K562 (cell line): ENCODE measurements around the gene CACNG7. TPM values are rescaled to one million over a fixed set of nuclear protein-coding genes. Genes with fewer than 3 reads are reported as not detected.
A peak's percentile ranks its signal among the peaks of the same experiment; 100 is the strongest.

ENCODE experiments used
- BMI1 ChIP-seq: fragments of 150-350 bp; IDR thresholded peaks from 2 replicates; pipeline ENCODE4 v1.6.1; 2014; ENCODE audit warnings: low read length
- ESRRA ChIP-seq: fragments of 450-650 bp; IDR thresholded peaks from 2 replicates; pipeline ENCODE4 v1.6.1; 2014; ENCODE audit warnings: low read depth, mild to moderate bottlenecking, moderate library complexity, borderline replicate concordance
- ETV6 ChIP-seq, 3 experiments: fragments of 150-350 bp in 1 of 3; sonication (generic) in 1 of 3; formaldehyde crosslinking in 1 of 3; IDR thresholded peaks; 2 replicates each; pipeline versions ENCODE4 v1.6.1 to v1.8.0; 2014 to 2022; ENCODE audit warnings: borderline replicate concordance in 2 of 3, low read depth in 2 of 3, antibody characterized with exemption in 1 of 3, low read length in 1 of 3, mild to moderate bottlenecking in 1 of 3, missing genetic modification reagents in 1 of 3
- HMGN3 ChIP-seq: IDR thresholded peaks from 2 replicates; pipeline ENCODE4 v1.6.1; 2011; ENCODE audit warnings: borderline replicate concordance, low read depth, mild to moderate bottlenecking, mixed read lengths, low read length; ENCODE audit not compliant: insufficient read length; ENCODE audit errors: extremely low read depth
- KDM5B ChIP-seq: fragments of 200-600 bp; sonication (generic); IDR thresholded peaks from 2 replicates; pipeline ENCODE4 v1.6.1; 2012; ENCODE audit warnings: low read depth, mild to moderate bottlenecking, moderate library complexity, low read length, control low read depth, inconsistent platforms; ENCODE audit not compliant: insufficient replicate concordance
- MBD2 ChIP-seq: sonication (generic); IDR thresholded peaks from 2 replicates; pipeline ENCODE4 v1.6.1; 2016; ENCODE audit warnings: low read depth, borderline replicate concordance
- MNT ChIP-seq, 2 experiments: fragments of 450-650 bp; conservative IDR thresholded peaks; 2 replicates each; pipeline ENCODE4 v1.6.1; 2017; ENCODE audit warnings: mild to moderate bottlenecking in 2 of 2, moderate library complexity in 2 of 2
- NEUROD1 ChIP-seq: fragments of 150-350 bp; IDR thresholded peaks from 2 replicates; pipeline ENCODE4 v1.6.1; 2014; ENCODE audit warnings: borderline replicate concordance, low read length, low read depth; ENCODE audit not compliant: partially characterized antibody
- SAFB2 ChIP-seq: fragments of 200-400 bp; formaldehyde crosslinking; IDR thresholded peaks from 2 replicates; pipeline ENCODE4 v1.6.1; 2018; ENCODE audit warnings: borderline replicate concordance, low read length, low read depth, moderate library complexity; ENCODE audit not compliant: severe bottlenecking
- SMAD3 ChIP-seq: fragments of 450-650 bp; formaldehyde crosslinking; conservative IDR thresholded peaks from 2 replicates; pipeline ENCODE4 v1.4.0; 2020; ENCODE audit warnings: mild to moderate bottlenecking
- SRF ChIP-seq, 2 experiments: fragments of 250-450, 450-650 bp in 1 of 2; sonication (Bioruptor Pico) in 1 of 2; sonication (generic) in 1 of 2; formaldehyde crosslinking; IDR thresholded peaks; 2 replicates each; pipeline versions ENCODE4 v1.5.0 to v1.5.1; 2020 to 2022; ENCODE audit warnings: mild to moderate bottlenecking in 1 of 2, missing genetic modification reagents in 1 of 2
- SUPT5H ChIP-seq: fragments of 450-650 bp; IDR thresholded peaks from 2 replicates; pipeline ENCODE4 v1.6.1; 2016
- TCF7 ChIP-seq: sonication (generic); IDR thresholded peaks from 2 replicates; pipeline ENCODE4 v1.6.1; 2016; ENCODE audit warnings: antibody characterized with exemption, borderline replicate concordance
- TOE1 ChIP-seq, 2 experiments: fragments of 450-650 bp in 1 of 2; sonication (generic) in 1 of 2; formaldehyde crosslinking in 1 of 2; IDR thresholded peaks; 2 replicates each; pipeline versions ENCODE4 v1.7.1 to v1.8.0; 2016 to 2022; ENCODE audit warnings: borderline replicate concordance in 2 of 2, mild to moderate bottlenecking in 2 of 2, antibody characterized with exemption in 1 of 2, inconsistent platforms in 1 of 2, low read depth in 1 of 2, missing genetic modification reagents in 1 of 2, moderate library complexity in 1 of 2
- ZNF324 ChIP-seq: fragments of 250-450 bp; sonication (Bioruptor Pico); IDR thresholded peaks from 2 replicates; pipeline ENCODE4 v1.4.0; 2020; ENCODE audit warnings: mild to moderate bottlenecking
- ZNF431 ChIP-seq: sonication (generic); formaldehyde crosslinking; IDR thresholded peaks from 2 replicates; pipeline ENCODE4 v1.8.0; 2022; ENCODE audit warnings: mild to moderate bottlenecking, missing genetic modification reagents
- ZSCAN32 ChIP-seq: fragments of 450-650 bp; formaldehyde crosslinking; IDR thresholded peaks from 2 replicates; pipeline ENCODE4 v1.4.0; 2020; ENCODE audit warnings: mild to moderate bottlenecking, moderate library complexity
- polyA plus RNA-seq, 8 experiments: library from polyadenylated mRNA; depleted of rRNA in 4 of 8; stranded (reverse) in 5 of 8; unstranded in 3 of 8; fragments of >200 nt; fragmentation: Nextera tagmentation in 2 of 8; fragmentation: Illumina TruSeq in 1 of 8; extraction: Ambion mirVana in 2 of 8; extraction: Trizol in 1 of 8; gene quantifications; 2 replicates each; pipeline versions ENCODE4 v1.2.1 to v1.2.3, GENCODE V29; 2011 to 2014; ENCODE audit warnings: inconsistent platforms in 1 of 8, missing spikeins in 1 of 8
- total RNA-seq, 7 experiments: library from RNA; depleted of rRNA in 6 of 7; stranded (reverse); fragments of >200 nt in 6 of 7; fragmentation: Illumina TruSeq in 2 of 7; extraction: Trizol in 2 of 7; gene quantifications; 2 replicates each; pipeline versions ENCODE4 v1.2.1 to v1.2.3, GENCODE V29; 2011 to 2021; ENCODE audit warnings: low replicate concordance in 1 of 7
- TF ChIP-seq, protein P1 (sequence below): fragments of 250-450 bp; sonication (Bioruptor Pico); IDR thresholded peaks from 2 replicates; pipeline ENCODE4 v1.5.0; 2021; ENCODE audit warnings: mild to moderate bottlenecking, moderate library complexity
- TF ChIP-seq, protein P2 (sequence below): sonication (generic); formaldehyde crosslinking; IDR thresholded peaks from 2 replicates; pipeline ENCODE4 v1.9.0; 2022; ENCODE audit warnings: mild to moderate bottlenecking, missing genetic modification reagents

Gene CACNG7
- total and polyA plus RNA-seq, 9 of the 15 experiments (the other 6 are each of a cell fraction or from before 2014, with no cell fraction given): not detected

- TF ChIP-seq SAFB2 (no peak), SRF (CRISPR knock-in tag; IDR thresholded peaks at IDR 0.05) (peak in 1 of 2 experiments; percentile 75; a peak in 1 of 4 replicates), ESRRA (peak; percentile 33; the same call in 1 of the 2 replicates), TCF7 (no peak), ZNF431 (no peak), ZSCAN32 (CRISPR knock-in tag) (no peak), BMI1 (peak; percentile 47; the same call in 1 of the 2 replicates), TOE1 (IDR thresholded peaks at IDR 0.05; ENCODE audit: borderline replicate concordance) (peak; percentile 43; the same call in 1 of the 2 replicates), TOE1 (CRISPR knock-in tag; IDR thresholded peaks at IDR 0.05; ENCODE audit: borderline replicate concordance, low read depth) (no peak), SUPT5H (0 out of 2 replicates have a peak, but pooled peaks have one; percentile 35), HMGN3 (peak; percentile 74), NEUROD1 (peak; percentile 81), ETV6 (IDR thresholded peaks at IDR 0.05; ENCODE audit: borderline replicate concordance in 1 of 2, low read depth in 2 of 2, low read length in 1 of 2) (0 out of 4 replicates have a peak, but pooled peaks of 1 of the 2 experiments have one; percentile 33), ETV6 (CRISPR knock-in tag; IDR thresholded peaks at IDR 0.05; ENCODE audit: borderline replicate concordance) (no peak), KDM5B (peak; percentile 64), MNT (conservative IDR thresholded peaks at IDR 0.05) (peak; percentile 83 to 90), ZNF324 (CRISPR knock-in tag) (no peak), SMAD3 (CRISPR knock-in tag) (no peak), MBD2 (peak; percentile 52; the same call in 1 of the 2 replicates)
- TF ChIP-seq, protein P1, sequence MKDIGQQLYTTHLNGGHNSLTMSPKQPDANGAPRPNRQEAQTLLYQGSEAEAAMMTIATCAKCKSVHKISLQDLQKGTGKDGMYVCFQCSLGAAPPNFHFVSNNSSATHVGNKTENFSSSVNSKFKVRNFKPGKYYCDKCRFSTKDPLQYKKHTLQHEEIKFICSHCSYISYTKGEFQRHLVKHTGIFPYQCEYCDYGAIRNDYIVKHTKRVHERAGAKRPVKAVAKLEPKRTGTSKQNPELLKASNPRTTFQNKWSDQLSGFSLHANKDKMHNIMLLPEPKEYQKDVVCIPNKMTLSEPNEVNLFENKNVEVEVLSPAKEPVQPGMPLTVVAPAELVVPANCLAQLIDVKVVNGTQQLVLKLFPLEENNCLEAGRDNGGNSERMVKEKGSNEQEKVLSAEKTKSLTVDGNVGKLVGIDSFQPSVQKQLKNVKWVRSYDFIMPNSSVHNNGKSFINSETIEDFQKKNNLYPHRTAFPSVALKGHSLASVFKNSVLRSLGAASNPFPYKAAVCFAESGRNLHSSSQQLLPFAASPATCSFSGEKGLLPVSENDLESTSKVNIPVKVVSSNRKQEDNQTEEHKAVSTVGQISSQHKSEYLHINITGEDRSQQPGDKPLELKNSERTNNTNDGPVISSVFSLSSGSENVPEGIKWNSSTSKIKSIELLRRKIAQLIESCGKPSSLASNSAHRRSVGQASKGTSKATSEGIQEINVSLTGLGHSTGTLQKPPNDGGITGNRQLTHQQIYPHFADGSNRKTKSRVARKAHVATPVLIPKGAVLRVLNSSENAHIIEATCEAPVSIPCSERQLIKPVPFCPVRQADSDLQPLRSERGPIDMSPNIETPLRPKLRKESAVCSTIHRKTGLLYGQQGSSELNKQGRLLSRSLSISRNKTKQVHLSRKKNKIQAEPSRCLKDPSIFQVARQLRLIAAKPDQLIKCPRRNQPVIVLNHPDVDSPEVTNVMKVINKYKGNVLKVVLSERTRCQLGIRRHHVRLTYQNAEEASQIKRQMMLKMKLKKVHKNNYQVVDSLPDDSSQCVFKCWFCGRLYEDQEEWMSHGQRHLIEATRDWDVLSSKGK (CRISPR knock-in tag): no peak
- TF ChIP-seq, protein P2, sequence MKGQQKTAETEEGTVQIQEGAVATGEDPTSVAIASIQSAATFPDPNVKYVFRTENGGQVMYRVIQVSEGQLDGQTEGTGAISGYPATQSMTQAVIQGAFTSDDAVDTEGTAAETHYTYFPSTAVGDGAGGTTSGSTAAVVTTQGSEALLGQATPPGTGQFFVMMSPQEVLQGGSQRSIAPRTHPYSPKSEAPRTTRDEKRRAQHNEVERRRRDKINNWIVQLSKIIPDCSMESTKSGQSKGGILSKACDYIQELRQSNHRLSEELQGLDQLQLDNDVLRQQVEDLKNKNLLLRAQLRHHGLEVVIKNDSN (CRISPR knock-in tag): no peak
Observed at GRCh38 chr19:53867225-53868090, 41.6 kb upstream of the CACNG7 start, which contains the start of gene MYADM (continued).
